Dedifferentiated amniotic fluid mesenchymal stem cell (primary cell): ENCODE measurements around the gene GABRB3.

Experiments used
- DNase-seq: peaks from one replicate; pipeline ENCODE4 v3.0.0-alpha.2; 2016; ENCODE audit errors: extremely low spot score

The GABRB3 gene

GRCh38 chr15:26772154-26773066, at the start of gene GABRB3:
GABRB3 (minus strand) TSS chr15:26773066.
- no peak for DNase-seq

GRCh38 chr15:26807517-26808427, 34.9 kb upstream of the GABRB3 start:
- DNase-seq, result no peak

- DNase-seq, result no peak
These were observed 33.7 kb upstream of the GABRB3 start for GRCh38 chr15:26806574-26806973.

- DNase-seq, result no peak
These were observed 33.3 kb upstream of the GABRB3 start for GRCh38 chr15:26806151-26806550.

- DNase-seq, result no peak
These were observed 32.6 kb upstream of the GABRB3 start for GRCh38 chr15:26805470-26805869.

GRCh38 chr15:26804063-26804804, 31.4 kb upstream of the GABRB3 start:
- DNase-seq, result no peak

GRCh38 chr15:26790118-26790517, 17.3 kb upstream of the GABRB3 start:
- no peak for DNase-seq

- DNase-seq, result no peak
These were observed 8.9 kb upstream of the GABRB3 start for GRCh38 chr15:26781816-26782215.

GRCh38 chr15:26773917-26774316, 1.1 kb upstream of the GABRB3 start:
- DNase-seq, result no peak

- DNase-seq, result no peak
These were observed 406 bp upstream of the GABRB3 start for GRCh38 chr15:26773067-26773877.

- DNase-seq, result no peak
These were observed 1.2 kb downstream of the GABRB3 start for GRCh38 chr15:26771578-26772153.

- no peak for DNase-seq
These were observed 1.7 kb downstream of the GABRB3 start for GRCh38 chr15:26771168-26771567.

GRCh38 chr15:26767169-26767670, 5.6 kb downstream of the GABRB3 start:
- DNase-seq, result no peak

- DNase-seq, result no peak
These were observed 6.6 kb downstream of the GABRB3 start for GRCh38 chr15:26766262-26766661.

GRCh38 chr15:26759986-26760385, 12.9 kb downstream of the GABRB3 start:
- DNase-seq, result no peak

- DNase-seq, result no peak
These were observed 14.8 kb downstream of the GABRB3 start for GRCh38 chr15:26758079-26758478.

GRCh38 chr15:26757141-26757540, 15.7 kb downstream of the GABRB3 start:
- no peak for DNase-seq

- DNase-seq, result no peak
These were observed 28.0 kb downstream of the GABRB3 start for GRCh38 chr15:26744894-26745293.

- DNase-seq, result no peak
These were observed 33.1 kb downstream of the GABRB3 start for GRCh38 chr15:26739791-26740190.

- DNase-seq, result no peak
These were observed 33.9 kb downstream of the GABRB3 start for GRCh38 chr15:26738996-26739395.
